ENCODE results near the gene PHKB. TPM values are rescaled to one million over a fixed set of nuclear protein-coding genes. Genes with fewer than 3 reads are reported as not detected.
A peak's percentile ranks its signal among the peaks of the same experiment; 100 is the strongest.

The PHKB gene
- total RNA-seq, 1 experiment from 2014 or later, result 38.8 TPM

GRCh38 chr16:47712276-47713224 is 251.4 kb downstream of the PHKB start:
- Histone ChIP-seq H3K4me2 (ENCODE audit: insufficient read depth, insufficient read length, low read length) (no peak overlapping the region), H2BK20ac (ENCODE audit: low read depth, low read length, poor library complexity, severe bottlenecking) (no peak overlapping the region), H4K8ac (replicated peaks; ENCODE audit: insufficient read length, low read depth, low read length) (no peak overlapping the region), H3K14ac (ENCODE audit: insufficient read depth, low read length) (no peak overlapping the region), H2BK12ac (ENCODE audit: insufficient read length, low read depth, low read length) (no peak overlapping the region), H3K56ac (ENCODE audit: insufficient read length, low read depth, low read length) (no peak overlapping the region), H3K79me2 (ENCODE audit: insufficient read depth, low read length) (no peaks in the 10 kb centered on the region), H4K91ac (ENCODE audit: insufficient read length, low read depth, low read length) (no peak overlapping the region), H3K27me3 (ENCODE audit: insufficient read depth, low read length) (no peaks in the 10 kb centered on the region), H4K20me1 (ENCODE audit: control insufficient read depth, insufficient read depth, insufficient read length) (no peaks in the 10 kb centered on the region), H3K9ac (ENCODE audit: extremely low read depth, insufficient read length, low read length) (no peak overlapping the region), H3K4me1 (ENCODE audit: insufficient read depth, low read length) (no peaks in the 10 kb centered on the region), H3K23me2 (ENCODE audit: insufficient read length, low read depth, low read length, poor library complexity, severe bottlenecking) (no peaks in the 10 kb centered on the region), H3K27ac (ENCODE audit: insufficient read length, low read depth, low read length) (no peak overlapping the region), H3K4ac (ENCODE audit: low read depth, low read length) (no peak overlapping the region), H4K5ac (ENCODE audit: insufficient read length, low read depth, low read length) (no peak overlapping the region), H3K23ac (ENCODE audit: insufficient read length, low read depth, low read length) (no peak overlapping the region), H2AK5ac (ENCODE audit: insufficient read length, low read length) (no peak overlapping the region), H2BK15ac (ENCODE audit: low read depth, low read length) (no peak overlapping the region), H3K18ac (ENCODE audit: insufficient read length, low read depth, low read length) (no peak overlapping the region), H3K79me1 (ENCODE audit: insufficient read depth, low read depth, low read length, poor library complexity, severe bottlenecking) (no peaks in the 10 kb centered on the region), H3T11ph (ENCODE audit: low read length) (no peak overlapping the region), H2BK120ac (ENCODE audit: low read depth, low read length, poor library complexity, severe bottlenecking) (no peak overlapping the region), H2AFZ (ENCODE audit: low read length) (no peak overlapping the region), H2BK5ac (ENCODE audit: insufficient read length, low read length) (no peak overlapping the region), H3K9me3 (ENCODE audit: control insufficient read depth, low read depth, low read length) (no peaks in the 10 kb centered on the region)
- no peaks in the 10 kb centered on the region for H3K27me3 Mint-ChIP-seq (ENCODE audit: low read depth)
- peak overlapping the region in 1 of 3 experiments; percentile 6; a peak in 1 of 7 replicates for H3K27ac Mint-ChIP-seq
- H3K4me3 Mint-ChIP-seq, result no peak overlapping the region
- H3K4me1 Mint-ChIP-seq, result peaks cover 3 to 6% of the 10 kb centered on the region in 2 experiments; a peak in 3 of 4 replicates
- H3K36me3 Mint-ChIP-seq (ENCODE audit: insufficient read depth in 1 of 3, low read depth in 3 of 3), result no peaks in the 10 kb centered on the region
- no peak for TF ChIP-seq CTCF (conservative IDR thresholded peaks at IDR 0.05)
- DNase-seq, result no peak
- no peaks in the 10 kb centered on the region; a peak in 1 of 5 replicates for H3K9me3 Mint-ChIP-seq
- WGBS (ENCODE audit: extremely low coverage, insufficient read length, low lambda C conversion rate), result no CpG with 5 or more reads among the region's 17 CpGs
